Panc1 (cell line): ENCODE data around the gene VAT1L. TPM values are rescaled to one million over a fixed set of nuclear protein-coding genes. Genes with fewer than 3 reads are reported as not detected.

Source experiments
- ATAC-seq: fragments of 200-7000 bp; cut with Tn5 transposase; 2 replicates; pipeline ENCODE4 v1.9.1; 2020; ENCODE audit warnings: mild to moderate bottlenecking, moderate library complexity
- BruUV-seq: library from RNA; stranded (reverse); fragments of 400-500 nt; replicated peaks from 2 replicates; lab custom pipeline; 2021; lab: Mats Ljungman, UMichigan
- CTCF ChIA-PET: fragments of 300-600 bp; sonication (Branson Sonifier 250); formaldehyde crosslinking; loops from one replicate; lab custom pipeline; 2022; ENCODE audit warnings: antibody characterized with exemption; lab: Charles Lee
- POLR2A ChIA-PET: fragments of 300-600 bp; sonication (Branson Sonifier 250); formaldehyde crosslinking; loops from one replicate; lab custom pipeline; 2022; ENCODE audit warnings: antibody characterized with exemption; lab: Charles Lee
- DNase-seq: peaks from one replicate; pipeline ENCODE4 v3.0.0-alpha.2; 2010; ENCODE audit warnings: low read depth, low spot score
- H3K27ac ChIP-seq: 2 replicates; pipeline ENCODE4 v1.5.1; 2011; ENCODE audit warnings: mild to moderate bottlenecking, low read length, inconsistent platforms
- H3K27me3 ChIP-seq: fragments of 200-500 bp; sonication (Bioruptor generic); 2 replicates; pipeline ENCODE4 v1.6.0; 2014; ENCODE audit warnings: low read length, inconsistent platforms; ENCODE audit not compliant: control insufficient read depth, insufficient read depth
- H3K36me3 ChIP-seq: fragments of 200-500 bp; sonication (Bioruptor generic); 2 replicates; pipeline ENCODE4 v1.5.1; 2014; ENCODE audit warnings: inconsistent platforms, mild to moderate bottlenecking, low read length, moderate library complexity; ENCODE audit not compliant: control insufficient read depth, insufficient read depth
- H3K4me1 ChIP-seq: 2 replicates; pipeline ENCODE4 v1.5.1; 2011; ENCODE audit warnings: inconsistent platforms, mild to moderate bottlenecking, low read length, moderate library complexity; ENCODE audit not compliant: control insufficient read depth, insufficient read depth
- H3K4me3 ChIP-seq, 2 experiments: 2 replicates each; pipeline ENCODE4 v1.5.1; 2011 to 2012; ENCODE audit warnings: low read depth in 2 of 2, low read length in 2 of 2, mild to moderate bottlenecking in 2 of 2, inconsistent platforms in 1 of 2, moderate library complexity in 1 of 2
- H3K9me3 ChIP-seq: fragments of 200-500 bp; sonication (Bioruptor generic); 2 replicates; pipeline ENCODE4 v1.5.1; 2014; ENCODE audit warnings: low read depth, mild to moderate bottlenecking, inconsistent platforms, low read length, moderate library complexity; ENCODE audit not compliant: control insufficient read depth, insufficient read depth
- CTCF ChIP-seq: fragments of 450-650 bp; IDR thresholded peaks from 2 replicates; pipeline ENCODE4 v1.5.1; 2017; ENCODE audit warnings: mild to moderate bottlenecking
- POLR2AphosphoS5 ChIP-seq: IDR thresholded peaks from 2 replicates; pipeline ENCODE4 v1.6.1; 2012; ENCODE audit warnings: mild to moderate bottlenecking, low read depth, low read length, moderate library complexity
- REST ChIP-seq, 2 experiments: IDR thresholded peaks; 2 replicates each; pipeline ENCODE4 v1.6.1; 2011 to 2012; ENCODE audit warnings: low read depth in 2 of 2, control low read depth in 1 of 2, low read length in 1 of 2, mild to moderate bottlenecking in 1 of 2, moderate library complexity in 1 of 2; ENCODE audit not compliant: insufficient read depth in 1 of 2
- SIN3A ChIP-seq: IDR thresholded peaks from 2 replicates; pipeline ENCODE4 v1.6.1; 2012; ENCODE audit warnings: low read depth, mild to moderate bottlenecking, low read length, moderate library complexity, borderline replicate concordance; ENCODE audit not compliant: insufficient read depth
- TCF7L2 ChIP-seq: IDR thresholded peaks from 2 replicates; pipeline ENCODE4 v1.6.1; 2011; ENCODE audit warnings: mild to moderate bottlenecking, low read depth, low read length, inconsistent platforms
- in situ Hi-C: cut with HindIII; loops from 2 replicates; pipeline ENCODE4 v1.10.0; 2016; ENCODE audit warnings: low sequenced_read_pairs, low pct_unique_long_range_greater_than_20kb
- intact Hi-C: fragments of 100-400 bp; cut with micrococcal nuclease; formaldehyde crosslinking; loops from one replicate; pipeline ENCODE4 v1.10.0; 2022; ENCODE audit not compliant: unreplicated experiment
- total RNA-seq: library from RNA; stranded (reverse); gene quantifications from one replicate; pipeline ENCODE4 v1.2.1, GENCODE V29; 2021; ENCODE audit not compliant: unreplicated experiment

VAT1L gene
- total RNA-seq, 1 experiment from 2014 or later: not detected

- intact Hi-C loops (no loop called here), in situ Hi-C loops (no loop called here)
- no peak for ATAC-seq
- H3K4me3 ChIP-seq: no peak overlapping the region
- ChIA-PET CTCF (no interaction called here), POLR2A (no interaction called here)
- H3K27me3 ChIP-seq: peaks cover 5% of the 10 kb centered on the region
- no TSS peak for BruUV-seq
- H3K27ac ChIP-seq: no peak overlapping the region
- DNase-seq: no peak
- H3K36me3 ChIP-seq: no peaks in the 10 kb centered on the region
- no peak for TF ChIP-seq CTCF
- TF ChIP-seq TCF7L2: no peak
- no peak for TF ChIP-seq SIN3A
- no peak for TF ChIP-seq POLR2AphosphoS5
- TF ChIP-seq REST (IDR thresholded peaks at IDR 0.05; ENCODE audit: insufficient read depth in 1 of 2, low read depth in 2 of 2, low read length in 1 of 2): no peak
- H3K4me1 ChIP-seq: no peaks in the 10 kb centered on the region
- no peaks in the 10 kb centered on the region for H3K9me3 ChIP-seq
These were observed 18.7 kb downstream of the VAT1L start for GRCh38 chr16:77807021-77807420.

GRCh38 chr16:77812856-77813500 lies 24.6 kb downstream of the VAT1L start:
- in situ Hi-C loops: no loop called here
- DNase-seq (no peak), ATAC-seq (no peak)
- ChIA-PET CTCF (no interaction called here), POLR2A (no interaction called here)
- Histone ChIP-seq H3K27me3 (peaks cover 3% of the 10 kb centered on the region), H3K36me3 (no peaks in the 10 kb centered on the region), H3K9me3 (no peaks in the 10 kb centered on the region), H3K4me3 (no peak overlapping the region), H3K4me1 (no peaks in the 10 kb centered on the region), H3K27ac (no peak overlapping the region)
- intact Hi-C loops: no loop called here
- BruUV-seq: no TSS peak
- no peak for TF ChIP-seq CTCF
- no peak for TF ChIP-seq POLR2AphosphoS5
- TF ChIP-seq SIN3A: no peak
